ENCODE data around the gene RCBTB1.

RCBTB1 gene

GRCh38 chr13:49627831-49628652 is 42.7 kb upstream of the RCBTB1 start, which contains the start of gene ARL11:
Gene ARL11, plus strand, starts transcription at chr13:49628507. Its CDS starts 1,941 bp downstream, at chr13:49630448.
- TF ChIP-seq, protein P1, sequence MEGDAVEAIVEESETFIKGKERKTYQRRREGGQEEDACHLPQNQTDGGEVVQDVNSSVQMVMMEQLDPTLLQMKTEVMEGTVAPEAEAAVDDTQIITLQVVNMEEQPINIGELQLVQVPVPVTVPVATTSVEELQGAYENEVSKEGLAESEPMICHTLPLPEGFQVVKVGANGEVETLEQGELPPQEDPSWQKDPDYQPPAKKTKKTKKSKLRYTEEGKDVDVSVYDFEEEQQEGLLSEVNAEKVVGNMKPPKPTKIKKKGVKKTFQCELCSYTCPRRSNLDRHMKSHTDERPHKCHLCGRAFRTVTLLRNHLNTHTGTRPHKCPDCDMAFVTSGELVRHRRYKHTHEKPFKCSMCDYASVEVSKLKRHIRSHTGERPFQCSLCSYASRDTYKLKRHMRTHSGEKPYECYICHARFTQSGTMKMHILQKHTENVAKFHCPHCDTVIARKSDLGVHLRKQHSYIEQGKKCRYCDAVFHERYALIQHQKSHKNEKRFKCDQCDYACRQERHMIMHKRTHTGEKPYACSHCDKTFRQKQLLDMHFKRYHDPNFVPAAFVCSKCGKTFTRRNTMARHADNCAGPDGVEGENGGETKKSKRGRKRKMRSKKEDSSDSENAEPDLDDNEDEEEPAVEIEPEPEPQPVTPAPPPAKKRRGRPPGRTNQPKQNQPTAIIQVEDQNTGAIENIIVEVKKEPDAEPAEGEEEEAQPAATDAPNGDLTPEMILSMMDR (IDR thresholded peaks at IDR 0.05; ENCODE audit: low read depth, low read length): no peak
- no peak within 1 kb of the TSS for H3K4me3 ChIP-seq (ENCODE audit: low read depth, low read length)

DNA sequence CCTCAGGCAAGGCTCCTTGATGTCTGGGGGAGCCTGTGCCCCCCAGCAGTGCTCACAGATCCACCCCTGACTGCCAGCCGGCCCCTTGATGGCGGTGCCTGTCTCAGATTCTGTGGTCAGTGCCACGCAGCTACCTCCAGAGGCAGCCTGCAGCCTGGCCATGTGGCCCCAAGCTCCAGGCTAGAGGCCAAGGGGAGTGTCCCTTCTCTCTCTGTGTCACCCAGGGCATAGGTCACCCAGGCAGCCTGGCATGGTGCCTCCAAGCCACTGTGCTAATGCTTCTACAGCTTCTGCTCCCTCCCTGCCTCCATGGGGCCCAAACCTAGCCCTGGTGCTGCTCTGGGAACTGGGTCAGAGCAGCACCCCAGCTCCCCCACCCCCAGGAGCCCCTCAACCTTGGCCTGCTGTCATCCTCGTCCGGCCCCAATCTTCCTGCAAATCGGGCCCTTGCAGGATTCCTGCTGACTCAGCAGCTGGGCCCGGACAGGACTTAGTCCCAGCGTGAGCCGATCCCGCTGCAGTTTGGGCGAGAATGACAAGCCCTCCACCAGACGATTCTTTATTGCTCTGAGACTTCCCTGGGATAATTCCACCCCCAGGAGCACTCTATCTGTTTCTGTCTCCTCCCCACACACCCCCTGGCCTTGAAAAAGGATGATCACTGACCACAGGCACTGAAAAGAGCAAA is 40.2 kb upstream of the RCBTB1 start:
- H3K4me3 ChIP-seq (ENCODE audit: low read depth, low read length): no peak overlapping the region
- TF ChIP-seq, protein P1 (IDR thresholded peaks at IDR 0.05; ENCODE audit: low read depth, low read length): no peak

- H3K4me3 ChIP-seq (ENCODE audit: low read depth, low read length): no peak overlapping the region
- TF ChIP-seq, protein P1 (IDR thresholded peaks at IDR 0.05; ENCODE audit: low read depth, low read length): no peak
Observed at GRCh38 chr13:49624229-49624628, 38.9 kb upstream of the RCBTB1 start.

- TF ChIP-seq, protein P1 (IDR thresholded peaks at IDR 0.05; ENCODE audit: low read depth, low read length): no peak
- H3K4me3 ChIP-seq (ENCODE audit: low read depth, low read length): no peak overlapping the region
Observed at GRCh38 chr13:49622174-49622946, 37.0 kb upstream of the RCBTB1 start.

- TF ChIP-seq, protein P1 (IDR thresholded peaks at IDR 0.05; ENCODE audit: low read depth, low read length): no peak
- H3K4me3 ChIP-seq (ENCODE audit: low read depth, low read length): no peak overlapping the region
Observed at GRCh38 chr13:49620170-49620621, 34.8 kb upstream of the RCBTB1 start.

DNA sequence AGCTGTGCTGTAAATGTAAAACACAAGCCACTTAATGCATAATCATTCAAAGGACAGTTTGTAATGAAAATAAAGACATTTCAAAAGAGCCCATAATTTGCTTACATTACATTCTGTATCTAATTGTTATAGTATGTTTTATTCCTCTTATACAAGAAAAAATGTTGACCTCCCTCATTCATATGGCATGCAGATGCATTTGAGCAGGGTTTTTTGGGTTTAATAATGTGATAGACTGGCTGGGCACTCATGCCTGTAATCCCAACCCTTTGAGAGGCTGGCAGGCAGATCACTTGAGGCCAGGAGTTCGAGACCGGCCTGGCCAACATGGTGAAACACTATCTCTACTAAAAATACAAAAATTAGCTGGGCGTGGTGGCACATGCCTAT is 31.3 kb upstream of the RCBTB1 start:
- TF ChIP-seq, protein P1 (IDR thresholded peaks at IDR 0.05; ENCODE audit: low read depth, low read length): no peak

More for the DNA sequence above, 31.3 kb upstream of the RCBTB1 start:
- no peak overlapping the region for H3K4me3 ChIP-seq (ENCODE audit: low read depth, low read length)
